HG03039 (cell line): ENCODE data around the gene CCNH.
A peak's percentile ranks its signal among the peaks of the same experiment; 100 is the strongest.

ENCODE experiments used
- ATAC-seq: cut with Tn5 transposase; IDR thresholded peaks from one replicate; pipeline ENCODE4 v1.9.1; 2021; ENCODE audit warnings: mild to moderate bottlenecking, moderate library complexity; ENCODE audit not compliant: unreplicated experiment

The CCNH gene

DNA sequence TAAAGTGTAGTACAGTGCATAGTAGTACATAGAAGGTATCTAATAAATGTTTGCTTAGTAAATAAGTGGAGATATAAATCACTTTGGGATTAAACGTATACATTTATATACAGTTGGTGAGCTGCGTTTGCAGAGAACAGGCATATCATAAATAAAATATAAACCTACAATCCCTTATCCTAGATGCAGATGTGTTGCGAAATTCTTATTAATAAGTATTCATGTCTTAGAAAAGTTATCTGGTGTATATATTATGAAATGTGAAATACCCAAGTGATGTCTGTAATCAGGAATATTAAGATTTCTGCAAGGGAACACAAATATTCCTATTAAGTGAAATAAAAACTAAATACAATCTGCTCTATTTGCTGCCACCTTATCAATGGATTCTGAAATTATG is 8.8 kb downstream of the CCNH start:
- ATAC-seq: no peak

- no peak for ATAC-seq
Observed at GRCh38 chr5:87403409-87403808, 9.3 kb downstream of the CCNH start.

DNA sequence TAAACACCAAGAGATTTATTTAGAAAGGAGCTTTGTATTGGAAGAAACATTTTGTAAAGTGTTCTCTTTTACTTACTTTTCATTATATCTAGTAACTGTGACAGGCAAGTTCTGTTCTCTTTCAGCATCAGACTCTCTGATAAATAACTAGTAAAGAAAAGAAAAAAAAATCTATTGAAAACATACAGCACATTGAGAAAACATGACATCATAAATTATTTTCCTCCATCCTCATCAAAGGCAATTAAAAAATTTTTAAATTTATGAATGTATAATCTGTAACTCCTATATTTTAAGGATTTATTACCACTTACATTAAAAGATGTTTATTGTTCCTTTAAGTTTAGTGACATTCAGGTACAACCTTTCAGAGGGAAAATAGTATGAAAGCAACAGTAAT is 11.1 kb downstream of the CCNH start:
- no peak for ATAC-seq

GRCh38 chr5:87400305-87400899 is 12.3 kb downstream of the CCNH start:
- peak; percentile 67 for ATAC-seq

- no peak for ATAC-seq
Observed at GRCh38 chr5:87399720-87400119, 13.0 kb downstream of the CCNH start.

DNA sequence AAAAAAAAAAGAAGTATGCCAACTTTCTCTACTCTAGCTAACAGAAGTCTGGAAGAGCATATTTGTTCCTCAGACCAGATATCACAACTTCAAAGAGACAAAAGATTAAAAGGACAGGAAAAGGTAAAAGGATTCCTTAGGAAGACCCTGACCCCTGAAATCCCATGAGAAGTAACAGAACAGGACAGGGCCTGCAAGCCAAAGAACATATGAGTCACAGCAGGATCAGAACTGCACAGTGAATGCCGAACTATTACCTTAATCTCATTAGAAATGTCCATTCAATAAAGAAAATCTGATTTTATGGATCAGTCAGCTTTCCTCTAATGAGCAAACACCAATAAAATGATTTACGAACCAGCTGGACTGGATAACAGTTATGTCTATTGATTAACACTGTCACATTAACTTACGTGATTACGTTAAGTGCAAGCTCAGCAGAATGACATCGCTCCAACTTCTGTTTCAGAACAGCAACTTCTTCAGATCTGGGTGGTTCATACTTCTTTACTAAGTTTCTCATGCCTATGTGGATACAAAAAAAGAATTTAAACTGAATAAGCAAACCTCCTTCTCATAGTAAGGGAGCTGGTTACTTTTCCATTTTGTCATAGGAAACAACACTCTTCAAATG is 13.6 kb downstream of the CCNH start:
- ATAC-seq: no peak

DNA sequence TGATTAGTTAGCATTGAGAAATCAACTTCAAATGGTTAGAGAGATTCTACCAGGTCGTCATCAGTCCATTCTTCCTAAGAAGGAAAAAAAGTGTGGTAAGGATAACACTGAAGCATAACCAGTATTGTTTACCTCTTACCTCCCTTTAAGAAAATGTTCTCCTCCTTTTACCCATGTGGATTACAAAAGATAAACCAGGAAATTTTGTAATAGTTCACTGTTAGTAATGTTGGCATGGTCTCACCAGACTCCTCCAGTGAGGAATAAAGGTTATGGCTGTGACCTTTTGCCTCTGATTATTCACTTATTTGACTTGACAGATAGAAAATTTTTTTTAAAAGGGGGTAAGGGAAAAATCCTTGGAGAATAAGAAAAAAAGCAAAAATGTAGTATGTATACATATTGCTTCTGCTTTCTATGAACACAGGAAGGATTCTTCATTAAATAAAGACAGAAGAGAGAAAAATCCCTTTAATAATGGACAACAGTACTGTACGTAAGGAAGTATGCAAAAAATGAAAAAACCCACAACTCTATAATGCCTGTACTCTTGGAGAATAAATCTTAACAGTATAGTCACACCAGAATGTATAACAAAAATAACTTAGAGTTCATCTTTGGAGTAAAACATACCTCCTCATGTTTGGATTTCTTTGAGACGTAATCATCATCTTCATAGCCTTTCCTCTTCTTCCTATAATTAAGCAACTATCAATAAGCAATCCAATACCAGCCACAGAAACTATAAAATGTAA is 18.1 kb downstream of the CCNH start:
- no peak for ATAC-seq

DNA sequence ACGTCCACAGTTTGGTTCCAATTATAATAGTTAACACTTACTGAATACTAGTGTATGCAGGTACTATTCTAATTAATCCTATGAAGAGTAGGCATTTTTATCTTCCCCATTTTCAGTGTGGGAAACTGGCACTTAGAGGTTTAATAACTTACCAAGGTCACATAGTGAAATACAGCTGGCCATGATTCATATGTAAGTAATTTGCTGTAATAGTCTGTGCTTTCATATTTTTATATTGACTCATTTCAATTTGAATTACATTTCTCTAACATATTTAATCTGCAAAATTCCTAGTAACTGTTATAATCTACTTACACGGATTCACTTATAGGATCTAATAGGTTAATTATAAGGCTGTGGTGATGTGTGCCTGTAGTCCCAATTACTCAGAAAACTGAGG is 19.4 kb downstream of the CCNH start:
- no peak for ATAC-seq

DNA sequence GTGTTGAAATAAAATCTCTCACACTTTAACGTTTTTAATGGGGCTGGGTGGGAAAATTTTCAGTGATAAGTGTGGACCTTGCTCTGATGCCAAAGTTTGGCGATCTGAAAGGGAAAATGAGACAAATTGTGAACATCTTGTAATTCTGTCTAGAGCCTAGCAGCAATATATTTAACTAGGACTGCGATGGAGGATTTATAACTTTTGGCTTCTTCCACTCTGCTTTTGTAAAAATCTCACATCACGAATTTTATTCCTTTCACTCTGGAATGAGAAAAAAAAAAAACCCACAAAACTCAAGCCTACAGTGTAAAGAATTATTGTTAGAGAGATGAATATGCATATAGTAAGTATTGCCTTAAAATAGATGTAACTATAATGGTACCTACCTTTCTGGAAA is 19.9 kb downstream of the CCNH start:
- ATAC-seq: no peak

DNA sequence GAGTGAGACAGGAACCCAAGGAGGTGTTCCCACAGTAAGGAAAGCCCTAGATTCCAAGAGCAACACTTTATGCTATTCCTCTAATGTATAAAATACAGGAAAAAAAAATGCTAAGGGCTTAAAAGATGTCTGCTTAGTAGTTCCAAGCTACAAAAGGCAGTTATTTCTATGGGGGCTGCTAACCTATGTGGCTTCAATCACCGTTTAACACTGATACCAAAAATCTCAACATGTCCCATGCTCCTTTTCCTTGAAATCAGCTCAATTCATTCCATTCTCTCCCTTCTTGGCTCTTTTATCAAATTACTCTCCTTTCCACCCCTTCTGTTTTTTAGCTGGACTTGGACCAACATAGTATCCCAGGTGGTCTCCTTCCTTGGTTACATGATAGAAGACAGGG is 20.6 kb downstream of the CCNH start:
- no peak for ATAC-seq

- ATAC-seq: no peak
Observed at GRCh38 chr5:87390576-87391199, 22.0 kb downstream of the CCNH start.

- no peak for ATAC-seq
Observed at GRCh38 chr5:87390075-87390474, 22.7 kb downstream of the CCNH start.

DNA sequence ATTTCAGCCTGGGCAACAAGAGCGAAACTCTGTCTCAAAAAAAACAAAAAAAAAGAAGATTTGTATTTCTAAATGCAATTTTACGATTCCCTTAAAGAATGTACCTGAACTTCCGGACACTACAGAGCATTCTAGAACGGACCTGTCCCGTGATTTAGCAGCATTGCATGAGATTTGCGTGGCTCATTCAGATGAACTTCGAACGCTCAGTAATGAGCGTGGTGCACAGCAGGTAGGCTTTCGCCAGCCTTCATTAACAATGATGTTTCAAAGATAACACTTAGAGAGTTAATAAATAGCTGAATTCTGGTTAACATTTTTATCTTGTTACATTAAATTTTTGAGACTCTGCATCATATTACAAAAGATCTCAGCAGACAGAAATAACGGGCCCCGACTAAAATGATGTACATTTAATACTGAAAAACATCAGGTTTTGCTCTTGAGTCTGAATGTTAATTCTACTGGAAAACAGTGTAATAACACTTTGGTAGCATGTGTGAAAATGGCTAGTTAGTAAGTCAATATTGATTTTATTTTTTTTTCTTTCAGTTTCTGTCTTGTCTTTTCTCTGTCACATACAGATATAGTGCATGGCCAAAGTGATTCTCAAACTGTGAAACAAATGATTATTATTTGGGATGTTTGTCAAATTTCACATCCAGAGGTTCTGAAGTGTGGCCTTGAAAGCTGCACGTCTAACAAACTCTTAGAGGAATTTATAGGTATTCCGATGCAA is 23.3 kb downstream of the CCNH start:
- no peak for ATAC-seq

DNA sequence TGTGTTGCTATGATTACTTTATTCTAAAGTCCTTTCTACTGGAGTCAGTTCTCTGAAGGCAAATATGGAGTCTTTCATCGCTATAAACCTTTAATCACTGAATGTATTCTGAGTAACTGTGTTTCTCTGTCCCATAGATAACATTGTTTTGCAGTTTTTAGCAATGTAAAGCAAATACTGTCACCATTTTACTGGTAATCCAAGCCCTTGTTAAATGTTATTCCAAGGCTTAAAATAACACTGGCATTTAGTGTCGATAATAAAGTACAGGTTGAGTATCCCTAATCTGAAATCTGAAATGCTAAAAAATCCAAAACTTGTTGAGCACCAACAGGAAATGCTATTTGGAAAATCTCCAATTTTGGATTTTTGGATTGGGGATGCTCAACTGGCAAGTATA is 24.6 kb downstream of the CCNH start:
- no peak for ATAC-seq

DNA sequence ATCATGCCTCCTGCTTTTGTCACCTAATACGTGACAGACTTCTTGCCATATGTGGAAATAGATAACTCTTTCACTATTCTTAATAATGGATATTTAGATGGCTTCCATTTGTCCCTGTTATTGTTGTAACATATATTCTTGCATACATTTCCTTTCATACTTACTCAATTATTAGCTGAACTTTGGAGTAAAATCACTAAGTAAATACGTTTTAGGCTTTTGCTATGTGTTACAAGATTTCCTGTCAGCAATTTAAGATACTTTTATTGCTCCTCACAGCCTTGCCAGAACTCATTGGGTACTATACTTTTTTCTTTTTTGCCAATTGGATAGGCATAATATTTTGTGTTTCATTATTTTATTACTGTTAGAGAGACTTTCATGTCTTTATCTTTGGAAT is 26.9 kb downstream of the CCNH start:
- ATAC-seq: no peak

GRCh38 chr5:87383216-87383615 is 29.5 kb downstream of the CCNH start:
- ATAC-seq: no peak

DNA sequence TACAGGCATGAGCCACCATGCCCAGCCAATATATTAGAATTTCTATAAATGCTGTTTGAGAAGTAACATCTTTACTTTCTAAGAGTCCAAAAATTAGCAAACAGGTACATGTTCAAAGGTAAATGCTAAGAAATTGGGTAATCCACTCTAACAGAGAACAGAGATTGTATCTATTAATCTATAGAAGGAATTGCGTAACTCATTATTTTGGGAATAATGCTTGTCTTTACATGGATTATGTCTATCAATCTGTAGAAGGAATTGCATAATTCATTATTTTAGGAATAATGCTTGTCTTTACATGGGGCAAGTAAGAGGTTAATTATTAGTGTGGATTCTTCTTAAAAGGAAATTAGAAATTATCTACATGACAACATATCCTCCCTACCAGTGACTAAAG is 30.5 kb downstream of the CCNH start:
- ATAC-seq: no peak

DNA sequence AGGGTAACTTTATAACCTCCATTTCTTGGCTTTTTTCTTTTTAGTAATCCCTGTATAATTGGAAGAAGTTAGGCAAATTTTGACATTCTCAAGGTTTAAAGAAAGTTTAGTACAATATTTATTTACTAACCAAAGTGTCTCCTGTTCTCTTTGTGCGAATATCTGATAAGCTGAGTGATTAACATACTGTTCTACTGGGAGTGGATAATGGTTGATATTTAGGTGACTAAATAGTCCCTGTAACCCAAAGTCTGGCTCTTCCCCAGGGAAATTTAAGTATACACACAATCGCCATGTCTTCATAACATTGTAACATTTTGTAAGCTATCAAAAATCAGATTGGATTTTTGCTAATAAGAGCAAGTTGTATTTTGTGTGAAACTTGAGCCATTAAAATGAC is 40.0 kb downstream of the CCNH start:
- no peak for ATAC-seq

DNA sequence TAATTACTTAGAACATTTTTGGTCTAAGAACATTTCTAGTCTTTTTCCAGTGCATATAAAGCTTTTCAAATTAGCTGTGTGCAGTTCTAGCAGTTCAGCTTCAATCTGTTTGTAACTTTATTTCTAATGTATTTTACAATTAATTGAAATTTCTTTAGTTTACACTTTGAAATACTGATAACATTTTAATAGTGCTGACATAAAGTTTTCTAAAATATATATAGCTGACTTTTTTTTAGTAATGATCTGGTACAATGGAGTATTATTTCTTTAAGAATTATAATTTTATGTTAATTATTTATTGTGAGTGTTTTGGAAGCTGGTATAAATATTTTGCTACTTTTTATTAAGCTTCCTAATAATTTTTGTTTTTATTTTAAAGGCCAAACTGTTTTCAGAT is 43.3 kb downstream of the CCNH start:
- no peak for ATAC-seq

DNA sequence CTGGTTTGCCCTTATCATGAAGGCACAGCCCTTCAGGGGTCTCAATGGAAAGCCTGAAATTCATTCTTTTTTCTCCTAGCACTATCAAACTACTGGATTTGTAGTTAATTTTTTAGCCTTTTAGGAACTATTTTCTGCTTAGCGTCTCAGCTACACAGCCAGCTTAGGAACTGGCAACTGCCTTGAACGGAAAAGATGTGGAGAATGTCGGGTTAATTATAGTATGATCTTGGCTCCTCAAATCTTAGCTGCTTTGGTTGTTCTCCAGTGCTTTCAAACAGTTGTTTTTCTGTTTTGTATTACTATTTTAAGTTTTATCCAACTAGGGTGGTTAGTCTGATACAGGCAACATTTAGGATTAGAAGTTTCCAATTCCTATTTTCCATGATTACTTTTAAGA is 44.1 kb downstream of the CCNH start:
- no peak for ATAC-seq

GRCh38 chr5:87367243-87367642 is 45.5 kb downstream of the CCNH start:
- no peak for ATAC-seq
